Keratinocyte (primary cell): ENCODE measurements around the gene SNX21. TPM values are rescaled to one million over a fixed set of nuclear protein-coding genes. Genes with fewer than 3 reads are reported as not detected.

Source experiments
- DNase-seq: peaks from one replicate; pipeline ENCODE4 v3.0.0-alpha.2; 2011; ENCODE audit warnings: low read depth, missing footprints, low spot score
- FAIRE-seq: peaks from 2 replicates; lab custom pipeline; 2011; peaks lifted over from hg19 to GRCh38; lab: Jason Lieb, UNC
- H2AFZ ChIP-seq: 2 replicates; pipeline ENCODE4 v1.6.0; 2012; ENCODE audit warnings: low read length, control low read depth, inconsistent platforms; ENCODE audit not compliant: control insufficient read depth
- H3K27ac ChIP-seq: 2 replicates; pipeline ENCODE4 v1.5.1; 2011; ENCODE audit warnings: low read length; ENCODE audit not compliant: control insufficient read depth, insufficient read depth
- H3K27me3 ChIP-seq: 3 replicates; pipeline ENCODE4 v1.6.0; 2011; ENCODE audit warnings: low read length; ENCODE audit not compliant: control insufficient read depth, insufficient read depth; ENCODE audit errors: extremely low read depth
- H3K36me3 ChIP-seq, 2 experiments: 2 replicates in 1 of 2; 3 replicates in 1 of 2; pipeline ENCODE4 v1.5.1; 2011; ENCODE audit warnings: low read length in 2 of 2, mild to moderate bottlenecking in 1 of 2; ENCODE audit not compliant: control insufficient read depth in 2 of 2, insufficient read depth in 2 of 2; ENCODE audit errors: extremely low read depth in 1 of 2
- H3K4me1 ChIP-seq: 3 replicates; pipeline ENCODE4 v1.5.1; 2011; ENCODE audit warnings: low read length; ENCODE audit not compliant: control insufficient read depth, insufficient read depth; ENCODE audit errors: extremely low read depth
- H3K4me2 ChIP-seq: 3 replicates; pipeline ENCODE4 v1.6.0; 2011; ENCODE audit warnings: low read depth, low read length; ENCODE audit not compliant: control insufficient read depth, insufficient read depth; ENCODE audit errors: extremely low read depth
- H3K4me3 ChIP-seq, 3 experiments: fragments of 200-600 bp in 1 of 3; sonication (generic) in 1 of 3; 2 replicates in 2 of 3; 3 replicates in 1 of 3; pipeline ENCODE4 v1.5.1; 2011 to 2016; ENCODE audit warnings: low read length in 3 of 3, mild to moderate bottlenecking in 3 of 3, control low read depth in 2 of 3, inconsistent platforms in 1 of 3, low read depth in 1 of 3, mixed read lengths in 1 of 3, mixed run types in 1 of 3, moderate library complexity in 1 of 3; ENCODE audit not compliant: control insufficient read depth in 2 of 3, insufficient read depth in 2 of 3; ENCODE audit errors: extremely low read depth in 1 of 3
- H3K79me2 ChIP-seq: 2 replicates; pipeline ENCODE4 v1.6.0; 2012; ENCODE audit warnings: low read length; ENCODE audit not compliant: control insufficient read depth, insufficient read depth
- H3K9ac ChIP-seq: 3 replicates; pipeline ENCODE4 v1.6.0; 2011; ENCODE audit warnings: low read length; ENCODE audit not compliant: control insufficient read depth, insufficient read depth; ENCODE audit errors: extremely low read depth
- H3K9me1 ChIP-seq: 3 replicates; pipeline ENCODE4 v1.6.0; 2011; ENCODE audit warnings: low read length; ENCODE audit not compliant: control insufficient read depth, insufficient read depth; ENCODE audit errors: extremely low read depth
- H3K9me3 ChIP-seq: 2 replicates; pipeline ENCODE4 v1.5.1; 2012; ENCODE audit warnings: low read depth, low read length; ENCODE audit not compliant: control insufficient read depth
- H4K20me1 ChIP-seq: 3 replicates; pipeline ENCODE4 v1.6.0; 2011; ENCODE audit warnings: low read length; ENCODE audit not compliant: control insufficient read depth, insufficient read depth; ENCODE audit errors: extremely low read depth
- EZH2 ChIP-seq: IDR thresholded peaks from one replicate; pipeline ENCODE4 v1.6.1; 2012; ENCODE audit warnings: inconsistent platforms, mild to moderate bottlenecking, low read length, moderate library complexity
- dilution Hi-C: fragments of 300-500 bp; cut with MboI; formaldehyde crosslinking; loops from one replicate; pipeline ENCODE4 v1.7.0; 2020; ENCODE audit warnings: low sequenced_read_pairs; ENCODE audit not compliant: extremely low pct_ligation_motif_present
- polyA plus RNA-seq, 5 experiments: library from polyadenylated mRNA; depleted of rRNA in 3 of 5; stranded (reverse) in 3 of 5; stranded (forward) in 1 of 5; unstranded in 1 of 5; fragments of >200 nt; gene quantifications; 1 replicate in 1 of 5; 2 replicates in 3 of 5; 3 replicates in 1 of 5; pipeline versions ENCODE4 v1.2.1 to v1.2.3, GENCODE V29; 2011 to 2012; ENCODE audit warnings: missing spikeins in 2 of 5, low read depth in 1 of 5, low replicate concordance in 1 of 5
- TF ChIP-seq, protein P1 (sequence below), 3 experiments: IDR thresholded peaks in 1 of 3; conservative IDR thresholded peaks in 1 of 3; optimal IDR thresholded peaks in 1 of 3; 2 replicates in 2 of 3; 3 replicates in 1 of 3; pipeline versions ENCODE3 to v1.5.1; 2011; ENCODE audit warnings: low read length in 3 of 3, mild to moderate bottlenecking in 3 of 3, moderate library complexity in 2 of 3, control low read depth in 1 of 3, inconsistent platforms in 1 of 3; ENCODE audit not compliant: insufficient read depth in 2 of 3; ENCODE audit errors: extremely low read depth in 1 of 3

Gene SNX21
- polyA plus RNA-seq, 1 donor (not counting 4 experiments of a cell fraction or from before 2014, with no cell fraction given): 5.2 TPM

- Histone ChIP-seq H3K27ac (no peak overlapping the region), H3K4me1 (peaks cover 11% of the 10 kb centered on the region), H3K4me3 (no peak overlapping the region), H3K79me2 (no peaks in the 10 kb centered on the region), H3K9ac (no peak overlapping the region), H3K36me3 (no peaks in the 10 kb centered on the region), H2AFZ (no peak overlapping the region), H3K9me3 (no peaks in the 10 kb centered on the region), H3K4me2 (no peak overlapping the region), H4K20me1 (no peaks in the 10 kb centered on the region), H3K9me1 (no peaks in the 10 kb centered on the region), H3K27me3 (peaks cover 16% of the 10 kb centered on the region)
- TF ChIP-seq, protein P1, sequence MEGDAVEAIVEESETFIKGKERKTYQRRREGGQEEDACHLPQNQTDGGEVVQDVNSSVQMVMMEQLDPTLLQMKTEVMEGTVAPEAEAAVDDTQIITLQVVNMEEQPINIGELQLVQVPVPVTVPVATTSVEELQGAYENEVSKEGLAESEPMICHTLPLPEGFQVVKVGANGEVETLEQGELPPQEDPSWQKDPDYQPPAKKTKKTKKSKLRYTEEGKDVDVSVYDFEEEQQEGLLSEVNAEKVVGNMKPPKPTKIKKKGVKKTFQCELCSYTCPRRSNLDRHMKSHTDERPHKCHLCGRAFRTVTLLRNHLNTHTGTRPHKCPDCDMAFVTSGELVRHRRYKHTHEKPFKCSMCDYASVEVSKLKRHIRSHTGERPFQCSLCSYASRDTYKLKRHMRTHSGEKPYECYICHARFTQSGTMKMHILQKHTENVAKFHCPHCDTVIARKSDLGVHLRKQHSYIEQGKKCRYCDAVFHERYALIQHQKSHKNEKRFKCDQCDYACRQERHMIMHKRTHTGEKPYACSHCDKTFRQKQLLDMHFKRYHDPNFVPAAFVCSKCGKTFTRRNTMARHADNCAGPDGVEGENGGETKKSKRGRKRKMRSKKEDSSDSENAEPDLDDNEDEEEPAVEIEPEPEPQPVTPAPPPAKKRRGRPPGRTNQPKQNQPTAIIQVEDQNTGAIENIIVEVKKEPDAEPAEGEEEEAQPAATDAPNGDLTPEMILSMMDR (optimal IDR thresholded peaks at IDR 0.05 in 1 of 3, IDR thresholded peaks at IDR 0.05 in 1 of 3, conservative IDR thresholded peaks at IDR 0.05 in 1 of 3; ENCODE audit: extremely low read depth in 1 of 3, insufficient read depth in 2 of 3, low read length in 3 of 3): no peak
- TF ChIP-seq EZH2: no peak
- DNase-seq: no peak
- dilution Hi-C loops: no loop called here
- no peak for FAIRE-seq
These were observed 7.1 kb upstream of the SNX21 start for GRCh38 chr20:45826381-45827019.

- Histone ChIP-seq H3K4me3 (no peak within 1 kb of the TSS), H3K79me2 (no peaks in the 10 kb centered on the region), H4K20me1 (no peaks in the 10 kb centered on the region), H3K9me3 (no peaks in the 10 kb centered on the region), H3K36me3 (no peaks in the 10 kb centered on the region), H3K9me1 (no peaks in the 10 kb centered on the region), H3K4me2 (no peak within 1 kb of the TSS), H3K27me3 (peaks cover 16% of the 10 kb centered on the region), H3K27ac (no peak within 1 kb of the TSS), H3K9ac (no peak within 1 kb of the TSS), H3K4me1 (peaks cover 11% of the 10 kb centered on the region), H2AFZ (no peak within 1 kb of the TSS)
- FAIRE-seq (no peak), DNase-seq (no peak)
- dilution Hi-C loops: no loop called here
- no peak for TF ChIP-seq EZH2
- TF ChIP-seq, protein P1 (optimal IDR thresholded peaks at IDR 0.05 in 1 of 3, IDR thresholded peaks at IDR 0.05 in 1 of 3, conservative IDR thresholded peaks at IDR 0.05 in 1 of 3; ENCODE audit: extremely low read depth in 1 of 3, insufficient read depth in 2 of 3, low read length in 3 of 3): no peak
These were observed 6.5 kb upstream of the SNX21 start, which contains the start of gene TNNC2 for GRCh38 chr20:45827030-45827652. TNNC2 (minus strand) TSS chr20:45827312; CDS start chr20:45827248, 64 bp downstream.
